GM19025 (cell line): ENCODE measurements around the gene WASL.
"Not testable (repeated sequence)": the region's sequence is repeated elsewhere in the genome, so short reads cannot be mapped to it uniquely, and the experiment has no call there.

ENCODE experiments used
- ATAC-seq: cut with Tn5 transposase; IDR thresholded peaks from one replicate; pipeline ENCODE4 v1.9.1; 2021; ENCODE audit warnings: mild to moderate bottlenecking, low read depth, moderate library complexity; ENCODE audit not compliant: unreplicated experiment

The WASL gene

DNA sequence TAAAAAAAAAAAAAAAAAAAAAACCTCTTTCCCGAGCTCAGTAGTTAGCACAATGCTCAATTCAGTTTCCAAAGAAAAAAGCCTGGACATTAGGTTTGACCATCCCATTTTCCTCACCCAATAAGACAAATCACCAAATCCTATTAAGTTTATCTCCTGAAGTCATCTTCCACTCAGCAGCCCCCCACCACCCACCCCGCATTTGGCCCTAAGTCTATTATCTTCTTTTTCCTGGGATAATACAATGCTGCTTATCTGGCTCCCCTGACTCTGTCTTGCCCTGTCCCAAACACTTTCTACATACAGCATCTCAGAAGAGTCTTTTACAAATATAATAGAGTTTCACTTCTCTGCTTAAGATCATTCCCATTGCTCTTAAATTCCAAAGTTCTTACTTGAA is 110.9 kb downstream of the WASL start:
- ATAC-seq: no peak

DNA sequence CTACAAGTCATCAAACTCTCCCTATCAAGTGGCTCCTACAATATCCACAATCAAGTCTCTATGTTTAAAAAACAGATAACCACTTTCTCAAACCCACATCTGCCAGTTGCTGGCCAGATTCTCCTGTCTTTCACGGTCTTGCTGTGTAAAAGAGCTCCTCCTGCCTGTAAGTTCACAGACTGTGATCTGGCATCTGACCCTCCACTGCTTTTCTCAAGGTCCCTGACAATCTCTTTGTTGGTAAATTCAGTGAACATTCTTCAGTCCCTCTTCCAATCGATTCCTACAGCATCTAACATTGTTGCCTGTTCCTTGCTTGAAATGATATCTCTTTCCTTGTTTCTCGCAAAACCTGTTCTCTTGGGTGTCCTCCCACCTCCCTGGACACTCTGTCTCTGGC is 111.6 kb downstream of the WASL start:
- no peak for ATAC-seq

DNA sequence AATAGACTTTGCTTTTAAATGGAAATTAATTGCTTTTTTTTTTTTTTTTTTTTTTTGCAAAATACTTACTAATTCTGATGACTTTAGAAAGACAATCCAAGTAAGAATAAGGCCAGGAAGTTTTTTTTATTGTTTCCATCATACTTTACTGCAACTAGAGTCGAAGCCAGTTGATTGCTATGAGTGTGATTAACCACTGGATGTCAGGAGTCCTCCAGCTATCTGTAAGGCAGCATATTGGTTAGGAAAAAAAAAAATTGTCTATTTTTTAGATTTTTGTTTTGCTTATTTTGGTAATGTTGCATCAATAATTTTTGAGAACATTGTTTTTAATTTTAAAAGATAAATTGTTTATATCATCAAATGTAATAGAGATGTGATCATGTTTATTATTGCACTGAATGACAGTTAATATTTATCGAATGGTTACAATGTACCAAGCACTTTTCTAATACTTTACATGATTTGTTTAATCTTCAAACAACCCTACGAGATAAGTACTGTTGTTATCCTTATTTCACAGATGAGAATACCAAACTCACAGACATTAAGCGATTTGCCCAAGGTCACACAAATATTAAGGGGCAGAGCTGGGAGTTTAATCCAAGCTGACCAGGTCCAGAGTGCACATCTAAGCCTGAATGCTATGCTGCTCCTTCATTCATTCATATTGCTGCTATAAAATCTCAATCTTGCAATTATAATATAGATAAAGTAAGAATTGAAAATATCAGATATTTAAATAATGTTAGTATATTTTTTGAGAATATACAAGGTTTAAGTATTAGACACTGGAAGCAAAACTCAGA is 113.0 kb downstream of the WASL start:
- no peak for ATAC-seq

DNA sequence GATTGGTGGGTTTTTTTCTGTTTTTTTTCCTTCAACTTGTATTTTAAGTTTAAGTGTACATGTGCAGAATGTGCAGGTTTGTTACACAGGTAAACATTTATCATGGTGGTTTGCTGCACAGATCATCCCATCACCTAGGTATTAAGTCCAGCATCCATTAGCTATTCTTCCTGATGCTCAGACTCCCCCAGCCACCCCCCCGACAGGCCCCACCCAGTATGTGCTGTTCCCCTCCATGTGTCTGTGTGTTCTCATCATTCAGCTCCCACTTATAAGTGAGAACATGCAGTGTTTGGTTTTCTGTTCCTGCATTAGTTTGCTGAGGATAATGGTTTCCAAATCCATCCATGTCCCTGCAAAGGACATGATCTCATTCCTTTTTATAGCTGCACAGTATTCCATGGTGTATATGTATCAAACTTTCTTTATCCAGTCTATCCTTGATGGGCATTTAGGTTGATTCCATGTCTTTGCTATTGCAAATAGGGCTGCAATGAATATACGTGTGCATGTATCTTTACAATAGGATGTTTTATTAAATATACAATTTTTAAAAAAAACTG is 114.7 kb downstream of the WASL start:
- ATAC-seq: not testable (repeated sequence)

DNA sequence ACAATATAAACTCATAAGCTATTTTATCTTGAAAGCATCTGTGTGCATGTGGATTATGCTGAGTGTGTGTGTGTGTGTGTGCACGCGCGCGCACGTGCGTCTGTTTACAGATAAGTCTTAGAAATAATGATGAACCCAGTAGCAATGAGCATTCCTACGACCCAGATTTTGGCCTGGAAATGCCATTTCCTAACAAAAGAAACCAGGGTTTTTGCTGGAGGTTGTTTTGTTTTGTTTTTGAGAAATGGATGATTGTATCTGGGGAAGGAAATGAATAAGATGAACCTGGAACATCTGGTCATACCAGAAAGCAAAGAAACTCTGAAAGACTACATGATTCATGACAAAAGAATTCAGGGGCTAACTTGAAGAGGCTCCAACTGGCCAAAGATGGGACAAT is 115.2 kb downstream of the WASL start:
- ATAC-seq: no peak

DNA sequence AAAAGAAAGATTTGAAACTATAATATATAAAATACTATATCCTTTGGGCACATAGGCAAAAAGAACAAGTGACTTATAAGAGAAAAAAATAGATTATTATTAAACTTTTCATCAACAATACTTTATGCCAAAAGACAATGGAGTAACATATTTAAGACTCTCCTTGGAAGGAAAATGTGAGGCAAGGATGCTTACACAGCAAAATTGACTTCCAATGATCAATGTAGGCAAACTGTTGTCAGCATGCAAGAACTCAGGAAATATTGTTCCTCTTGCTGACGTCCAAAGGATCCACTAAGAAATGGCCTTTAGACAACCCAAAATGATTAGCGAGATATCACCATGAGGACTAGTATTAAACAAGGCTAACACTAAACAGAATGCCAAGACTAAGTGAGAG is 116.0 kb downstream of the WASL start:
- no peak for ATAC-seq
